OCI-LY7 (cell line): ENCODE data around the gene HSPBP1.

Source experiments
- EZH2phosphoT487 ChIP-seq: fragments of 200-600 bp; sonication (generic); IDR thresholded peaks from 2 replicates; pipeline ENCODE4 v1.6.1; 2018; ENCODE audit warnings: low read depth, borderline replicate concordance, mild to moderate bottlenecking, mixed run types, antibody characterized with exemption, low read length, moderate library complexity, mixed read lengths
- TF ChIP-seq, protein P1 (sequence below): fragments of 200-600 bp; sonication (generic); conservative IDR thresholded peaks from 2 replicates; pipeline ENCODE4 v1.5.1; 2014; ENCODE audit warnings: mild to moderate bottlenecking, antibody characterized with exemption, low read length, moderate library complexity, mixed read lengths

GRCh38 chr19:55256562-55257460 lies 23.1 kb downstream of the HSPBP1 start:
- TF ChIP-seq, protein P1, sequence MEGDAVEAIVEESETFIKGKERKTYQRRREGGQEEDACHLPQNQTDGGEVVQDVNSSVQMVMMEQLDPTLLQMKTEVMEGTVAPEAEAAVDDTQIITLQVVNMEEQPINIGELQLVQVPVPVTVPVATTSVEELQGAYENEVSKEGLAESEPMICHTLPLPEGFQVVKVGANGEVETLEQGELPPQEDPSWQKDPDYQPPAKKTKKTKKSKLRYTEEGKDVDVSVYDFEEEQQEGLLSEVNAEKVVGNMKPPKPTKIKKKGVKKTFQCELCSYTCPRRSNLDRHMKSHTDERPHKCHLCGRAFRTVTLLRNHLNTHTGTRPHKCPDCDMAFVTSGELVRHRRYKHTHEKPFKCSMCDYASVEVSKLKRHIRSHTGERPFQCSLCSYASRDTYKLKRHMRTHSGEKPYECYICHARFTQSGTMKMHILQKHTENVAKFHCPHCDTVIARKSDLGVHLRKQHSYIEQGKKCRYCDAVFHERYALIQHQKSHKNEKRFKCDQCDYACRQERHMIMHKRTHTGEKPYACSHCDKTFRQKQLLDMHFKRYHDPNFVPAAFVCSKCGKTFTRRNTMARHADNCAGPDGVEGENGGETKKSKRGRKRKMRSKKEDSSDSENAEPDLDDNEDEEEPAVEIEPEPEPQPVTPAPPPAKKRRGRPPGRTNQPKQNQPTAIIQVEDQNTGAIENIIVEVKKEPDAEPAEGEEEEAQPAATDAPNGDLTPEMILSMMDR, result no peak
- no peak for TF ChIP-seq EZH2phosphoT487
